Measurements from ENCODE around the gene ADAMTS3.

The ADAMTS3 gene

DNA sequence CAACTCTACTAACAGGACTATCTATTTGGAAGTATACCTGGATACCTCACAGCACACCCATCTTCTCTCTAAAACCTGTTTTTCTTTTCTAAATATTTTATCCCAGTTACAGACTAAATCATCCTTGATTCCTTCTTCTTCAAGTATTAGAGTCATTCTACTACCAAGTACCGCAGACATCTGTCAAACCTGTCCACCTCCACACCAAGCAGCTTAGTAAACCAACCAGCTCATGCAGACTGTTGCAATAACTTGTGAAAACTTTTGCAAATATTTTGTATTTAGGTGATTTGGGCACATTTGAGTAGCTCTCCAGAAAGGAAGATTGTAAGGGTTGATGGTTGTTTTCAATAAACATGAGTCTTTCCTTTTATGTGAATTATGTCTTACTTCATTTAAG lies 238.6 kb downstream of the ADAMTS3 start:
- DNase-seq: no peak

- no peak for DNase-seq
Measured at GRCh38 chr4:72326692-72327632, 242.1 kb downstream of the ADAMTS3 start.

DNA sequence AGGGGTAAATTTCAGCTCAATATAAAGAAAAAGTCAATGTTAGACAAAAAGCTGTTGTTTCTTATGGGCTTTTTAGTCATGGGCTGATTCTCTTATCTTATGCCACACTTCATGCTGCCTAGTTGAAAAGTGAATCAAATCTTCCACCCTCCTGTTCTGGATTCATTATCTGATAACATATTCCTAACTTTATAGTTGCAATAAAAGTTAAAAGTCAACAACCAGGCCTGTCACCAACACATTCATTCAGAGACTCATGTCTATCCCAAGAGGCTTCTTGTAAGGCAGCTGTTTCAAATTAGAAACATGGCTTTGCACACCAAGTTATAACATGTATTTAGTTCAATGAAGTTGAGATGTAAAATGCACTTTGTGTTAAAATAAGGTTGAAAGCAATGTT lies 243.8 kb downstream of the ADAMTS3 start:
- no peak for DNase-seq

DNA sequence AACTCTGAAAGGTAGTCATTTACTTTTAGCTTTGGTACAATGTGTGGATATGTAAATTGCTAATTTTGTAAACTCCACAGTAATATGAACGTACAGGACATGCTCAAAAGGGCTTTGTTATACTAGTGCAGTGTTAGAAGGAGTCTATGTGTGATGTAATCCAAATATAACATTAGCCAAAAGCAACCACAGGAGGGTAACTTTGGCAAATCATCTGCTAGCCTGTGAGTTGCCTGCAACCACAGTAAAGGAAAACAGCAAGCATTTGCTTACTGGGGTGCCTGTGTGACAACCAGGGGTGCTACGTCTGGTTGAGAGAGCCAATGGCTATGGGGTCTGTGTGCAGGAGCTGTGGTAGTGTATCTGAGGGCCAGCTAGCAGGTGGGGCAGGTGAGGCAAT lies 245.8 kb downstream of the ADAMTS3 start:
- no peak for DNase-seq

DNA sequence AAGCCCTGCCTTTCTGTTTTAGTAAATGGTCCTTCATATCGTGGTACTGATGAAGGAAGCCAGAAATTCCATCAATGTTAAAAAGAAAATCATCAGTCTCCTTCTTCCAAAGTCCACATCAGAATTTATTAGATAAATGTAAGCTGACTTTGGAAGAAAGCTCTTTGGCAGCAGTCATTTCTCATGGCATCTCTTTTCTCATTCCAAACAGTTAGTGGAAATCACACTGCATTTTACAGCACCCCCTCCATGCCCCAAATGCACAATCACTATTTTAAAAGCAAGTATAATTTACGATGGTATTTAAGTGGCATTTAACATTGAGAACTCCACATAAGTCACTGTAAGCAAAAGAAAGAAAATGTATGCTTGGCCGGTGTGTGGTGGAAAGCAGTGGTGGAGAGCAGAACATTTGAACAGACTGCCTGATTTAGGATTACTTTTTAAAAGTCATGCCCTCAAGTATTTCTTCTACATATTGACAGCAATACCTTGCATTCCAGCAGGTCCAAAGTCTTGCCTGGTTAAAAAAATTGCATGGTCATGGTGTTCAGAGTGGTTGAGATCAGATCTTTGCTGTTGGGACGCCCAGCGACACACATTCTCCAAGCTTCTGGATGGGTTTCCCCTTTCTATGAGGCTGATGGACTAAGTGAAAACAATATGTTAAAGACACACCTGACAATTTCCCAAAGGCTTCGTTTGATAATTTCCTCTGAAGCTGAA lies 248.6 kb downstream of the ADAMTS3 start:
- DNase-seq: no peak

DNA sequence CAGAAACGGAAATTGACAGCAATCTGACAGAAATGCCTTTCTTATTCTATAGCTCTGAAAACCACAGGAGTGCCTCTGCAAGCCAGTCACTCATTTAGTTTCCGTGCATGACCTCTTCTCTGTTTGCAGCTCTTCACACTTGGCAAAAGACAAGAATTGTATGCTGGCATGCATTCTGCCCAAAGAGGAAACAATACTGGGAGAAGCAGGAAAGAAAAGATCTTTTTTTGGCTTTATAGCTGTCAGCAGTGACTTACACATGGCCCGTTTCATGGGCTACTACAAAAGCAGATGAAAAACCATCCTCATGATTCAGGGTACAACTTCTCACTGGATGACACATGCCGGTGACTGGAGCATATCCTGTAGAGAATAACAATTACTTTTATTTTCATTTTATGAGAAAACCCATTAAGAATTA lies 249.4 kb downstream of the ADAMTS3 start:
- no peak for DNase-seq

- no peak for DNase-seq
Measured at GRCh38 chr4:72318421-72319170, 250.4 kb downstream of the ADAMTS3 start.

DNA sequence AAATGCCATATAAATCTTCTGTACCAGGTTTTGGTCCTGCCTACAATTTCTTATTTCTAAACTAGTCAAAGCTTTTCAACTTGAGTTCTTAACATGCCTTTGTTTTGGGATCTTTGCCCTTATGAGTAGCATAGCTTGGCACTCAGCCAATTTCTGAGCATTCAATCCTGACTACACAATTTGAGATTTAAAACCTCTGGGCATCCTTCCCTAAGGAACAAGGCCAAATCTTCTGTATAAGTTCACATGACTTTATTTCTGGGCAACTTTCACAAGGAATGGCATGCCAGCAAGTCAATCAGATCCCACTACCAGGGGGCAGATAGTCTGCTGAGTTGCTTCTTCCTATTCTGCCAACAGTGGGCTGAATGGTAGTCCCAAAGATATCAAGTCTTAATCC lies 254.2 kb downstream of the ADAMTS3 start:
- no peak for DNase-seq

DNA sequence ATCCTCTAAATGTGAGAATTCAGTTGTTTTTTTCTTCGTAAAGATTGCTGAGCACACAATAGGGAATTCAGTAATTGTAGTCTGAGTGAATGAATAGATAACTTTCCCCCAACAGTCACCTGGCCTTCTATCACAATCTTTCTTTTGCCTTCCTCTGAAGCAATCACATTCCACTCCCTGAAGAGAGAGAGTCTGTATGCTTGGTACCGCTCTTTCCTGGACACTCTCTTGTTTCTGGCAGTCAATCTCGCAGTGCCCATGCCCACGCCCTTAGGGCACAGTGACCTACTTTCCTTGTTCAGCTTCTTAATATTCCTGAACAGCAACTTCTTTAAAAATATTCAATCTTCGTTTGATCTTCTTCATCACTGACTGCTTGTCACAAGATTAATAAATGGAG lies 255.9 kb downstream of the ADAMTS3 start:
- DNase-seq: no peak

DNA sequence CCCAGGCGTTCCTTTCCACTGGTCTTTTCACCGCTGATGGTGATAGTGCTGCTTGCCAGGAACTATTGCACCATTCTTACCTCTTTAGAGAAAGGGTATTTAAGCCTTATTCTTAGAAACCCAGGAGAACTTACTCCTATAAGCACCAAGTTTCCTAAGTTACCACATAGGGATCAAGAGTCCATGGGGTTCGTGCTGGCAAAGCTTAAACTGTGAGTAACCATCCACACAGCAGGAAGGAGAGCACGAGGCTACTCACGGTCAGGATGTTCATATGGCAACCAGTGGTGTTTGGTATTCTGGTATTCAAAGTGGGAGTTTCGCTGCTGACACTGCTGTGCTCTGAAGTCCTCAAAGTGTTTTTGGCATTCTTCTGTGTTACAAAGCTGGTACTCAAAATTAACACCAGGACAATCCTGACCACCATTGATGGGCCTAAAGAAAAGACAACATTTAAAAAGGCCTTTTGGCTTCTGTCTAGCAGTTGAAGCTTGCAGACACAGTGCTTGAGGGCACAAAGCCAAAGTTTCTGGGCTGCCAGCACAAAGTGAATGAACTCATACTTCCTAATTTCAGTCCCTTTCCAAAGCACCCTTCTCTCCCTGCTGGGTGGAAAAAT lies 256.9 kb downstream of the ADAMTS3 start:
- no peak for DNase-seq

- no peak for DNase-seq
Measured at GRCh38 chr4:72311291-72311690, 257.7 kb downstream of the ADAMTS3 start.

DNA sequence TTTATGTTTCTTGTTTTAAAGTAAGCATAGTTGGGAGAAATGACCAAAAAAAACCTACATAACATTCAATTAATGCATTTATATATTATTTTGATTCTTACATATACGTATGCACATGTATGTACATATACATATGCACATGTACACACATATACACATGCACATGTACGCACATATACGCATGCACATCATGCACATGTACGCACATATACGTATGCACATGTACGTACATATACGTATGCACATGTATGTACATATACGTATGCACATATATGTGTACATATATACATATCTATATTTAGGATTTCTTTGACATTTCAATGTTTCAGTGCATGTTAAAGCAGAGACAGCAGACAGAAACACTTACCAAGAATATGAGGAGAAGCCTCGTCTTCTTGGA lies 263.4 kb downstream of the ADAMTS3 start:
- DNase-seq: no peak

DNA sequence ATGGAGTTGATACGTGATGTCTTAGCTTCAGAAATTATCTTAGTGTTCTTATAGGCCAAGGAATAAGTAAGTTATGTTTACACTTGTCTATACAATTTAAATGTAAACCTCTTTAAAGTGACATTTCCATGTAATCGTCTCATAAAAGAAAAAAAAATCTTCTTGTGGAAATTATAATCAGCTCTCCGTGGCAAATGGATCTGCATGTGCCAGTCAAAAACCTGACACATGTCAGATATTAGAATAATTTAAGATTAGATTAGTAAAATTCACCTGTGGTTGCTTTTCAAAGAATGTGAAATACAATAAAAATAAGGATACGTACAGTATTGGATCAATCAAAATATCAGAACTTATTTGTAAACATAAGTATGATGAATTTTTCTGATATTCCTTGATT lies 263.9 kb downstream of the ADAMTS3 start:
- no peak for DNase-seq

DNA sequence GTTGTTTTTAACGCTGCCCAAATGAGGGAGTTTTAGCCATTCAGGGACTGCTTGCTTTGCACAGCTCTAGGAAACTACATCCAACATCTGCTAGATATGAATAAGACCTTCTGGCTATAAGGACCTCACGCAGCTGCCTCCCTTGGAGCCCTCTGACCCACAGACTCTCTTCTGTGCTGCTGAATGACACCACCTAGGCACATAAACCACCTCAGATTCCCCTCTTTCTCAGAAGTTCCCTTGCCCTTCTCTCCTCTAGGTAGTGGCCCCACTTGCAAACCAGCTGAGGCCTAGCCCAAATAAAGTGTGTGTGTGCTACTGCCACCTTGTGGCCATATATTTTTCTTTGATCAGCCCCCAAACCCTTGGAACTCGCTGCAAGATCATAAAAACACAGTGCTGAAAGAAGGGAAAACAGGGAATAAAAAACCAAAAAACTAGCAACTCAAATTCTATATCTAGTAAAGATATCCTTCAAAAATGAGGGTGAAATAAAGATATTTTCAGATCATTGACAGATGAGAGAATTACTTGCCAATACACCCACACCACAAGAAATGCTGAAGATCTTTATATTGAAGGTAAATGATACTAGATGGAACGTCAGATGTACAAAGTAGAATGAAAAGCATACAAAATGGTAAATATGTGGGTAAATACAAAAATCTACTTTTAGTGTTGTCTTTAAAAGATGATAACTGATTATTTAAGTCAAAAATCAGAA lies 265.9 kb downstream of the ADAMTS3 start:
- DNase-seq: peak; percentile 31

DNA sequence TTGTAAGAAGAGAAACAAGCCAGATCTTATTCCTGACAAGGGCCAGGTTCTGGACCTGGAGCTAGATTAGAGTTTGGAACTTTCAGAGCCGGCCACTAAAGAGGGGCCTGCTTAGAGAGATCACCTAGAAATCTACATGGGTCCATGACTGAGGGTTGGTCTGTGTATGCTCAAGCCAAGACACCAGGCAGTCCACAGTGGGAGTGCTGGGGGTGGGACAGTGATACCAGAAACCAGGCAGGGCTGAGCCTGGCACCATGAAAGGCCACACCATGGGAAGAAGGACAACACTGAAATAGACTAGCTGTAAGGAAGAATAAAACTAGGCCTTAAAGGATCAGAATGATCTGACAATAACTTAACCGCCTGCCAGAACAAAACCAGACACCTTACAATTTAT lies 267.3 kb downstream of the ADAMTS3 start:
- DNase-seq: no peak

DNA sequence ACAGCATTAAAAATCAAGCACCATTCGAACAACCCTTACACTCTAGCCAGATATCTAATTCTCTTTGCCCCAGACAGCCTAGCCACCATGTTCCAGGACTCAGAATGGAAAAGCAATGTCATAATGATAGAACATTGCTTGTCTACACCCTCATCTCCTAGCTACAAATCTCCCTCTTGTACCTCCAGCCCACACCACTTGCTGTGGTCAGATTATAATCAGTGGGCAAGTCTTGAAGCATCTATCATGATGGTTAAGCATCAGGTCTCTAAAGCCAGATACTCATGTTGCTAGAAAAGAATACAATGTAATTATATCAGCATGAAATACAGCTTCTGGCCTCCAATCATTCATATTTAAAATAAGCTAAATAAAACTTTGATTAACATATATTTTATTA lies 268.9 kb downstream of the ADAMTS3 start:
- DNase-seq: no peak

DNA sequence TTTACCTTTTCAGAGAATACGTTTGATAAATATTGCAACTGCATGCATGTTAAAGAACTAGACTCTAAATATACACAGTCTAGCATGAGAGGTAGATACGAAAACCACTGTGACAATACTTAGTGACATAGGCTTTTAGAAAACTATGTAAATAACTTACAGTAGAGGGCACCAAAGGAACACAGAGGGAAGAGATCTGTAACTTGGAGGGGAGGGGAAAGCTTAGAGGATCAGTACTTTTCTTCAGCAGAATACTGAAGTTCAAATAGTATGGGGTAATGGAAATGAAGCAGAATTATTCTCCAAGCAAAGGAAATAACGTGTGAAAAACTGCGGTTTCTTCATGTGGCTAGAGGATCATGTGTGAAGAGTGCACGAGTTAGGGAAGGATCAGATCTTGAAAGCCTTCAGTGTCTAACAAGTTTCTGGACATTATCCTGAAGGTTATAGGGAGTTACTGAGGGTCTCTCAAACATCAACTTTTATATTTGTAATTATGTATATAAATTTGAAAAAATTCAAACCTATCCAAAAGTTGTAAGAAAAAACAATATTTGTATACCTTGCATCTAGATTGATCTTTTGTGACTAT lies 273.0 kb downstream of the ADAMTS3 start:
- DNase-seq: no peak

DNA sequence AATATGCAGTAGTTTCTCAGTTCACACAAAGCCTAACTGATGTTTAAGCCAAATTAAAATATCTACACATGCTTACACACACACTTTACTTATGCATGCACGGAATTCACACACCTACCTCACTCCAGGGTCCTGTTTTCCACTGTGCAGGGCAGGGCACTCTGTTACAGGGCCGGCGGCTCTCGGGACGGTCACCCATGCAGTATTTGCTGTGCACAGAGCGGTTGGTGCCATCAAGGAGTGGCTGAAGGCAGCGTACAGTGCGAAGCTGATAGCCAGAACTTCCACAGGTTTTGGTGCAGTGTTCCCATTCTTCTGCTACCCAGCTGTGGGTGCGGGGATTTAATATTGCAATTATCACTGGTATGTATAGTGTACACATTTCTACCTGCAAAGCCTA lies 278.3 kb downstream of the ADAMTS3 start:
- DNase-seq: no peak

- DNase-seq: no peak
Measured at GRCh38 chr4:72286910-72287309, 282.1 kb downstream of the ADAMTS3 start.

GRCh38 chr4:72286185-72286584 lies 282.8 kb downstream of the ADAMTS3 start:
- no peak for DNase-seq

DNA sequence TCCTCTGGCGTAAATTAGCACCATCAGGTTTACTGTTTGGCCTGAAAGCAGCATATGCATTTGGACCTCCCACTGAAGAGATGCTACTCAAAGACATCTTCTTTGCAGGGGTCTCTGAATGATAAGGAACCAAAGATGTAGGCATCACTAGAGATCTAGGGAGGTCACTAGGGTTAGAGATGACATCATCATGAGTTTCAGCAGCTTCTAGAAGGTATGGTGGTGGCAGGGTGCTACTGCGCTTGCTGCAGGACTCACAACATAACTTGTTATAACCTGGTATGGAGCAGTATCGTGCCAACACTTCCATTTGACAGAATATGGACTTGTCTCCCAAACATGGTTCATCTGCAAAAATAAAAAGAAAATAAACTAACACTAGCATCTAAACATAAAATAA lies 285.7 kb downstream of the ADAMTS3 start:
- DNase-seq: no peak

GRCh38 chr4:72280252-72280651 lies 288.8 kb downstream of the ADAMTS3 start:
- no peak for DNase-seq

All from CD4-positive, alpha-beta T cell treated with Interleukin-6 for 4 hours (primary cell).